Measurements from ENCODE around the gene ABCD2. TPM values are rescaled to one million over a fixed set of nuclear protein-coding genes. Genes with fewer than 3 reads are reported as not detected.

Gene ABCD2
- total RNA-seq, 2 donors from 2014 or later: under 0.01 to 2.0 TPM

GRCh38 chr12:39616666-39617065 lies 2.9 kb downstream of the ABCD2 start:
- no peaks in the 10 kb centered on the region for H3K36me3 ChIP-seq (replicated peaks in 1 of 2; ENCODE audit: insufficient read depth in 1 of 2, low read depth in 2 of 2)
- 62 to 69% methylated on average over 4 of the region's 4 CpGs for WGBS, 2 donors
- H3K4me1 ChIP-seq: peaks cover 4% of the 10 kb centered on the region
- DNase-seq: no peak
- H3K27ac ChIP-seq: no peak overlapping the region
- TF ChIP-seq CTCF (IDR thresholded peaks at IDR 0.05) (no peak), POLR2A (IDR thresholded peaks at IDR 0.05) (no peak)
- intact Hi-C loops (cut with DNase I): no loop called here
- no peak overlapping the region for H3K4me3 ChIP-seq
- ATAC-seq: no peak
- no peaks in the 10 kb centered on the region for H3K9me3 ChIP-seq
- H3K27me3 ChIP-seq: no peaks in the 10 kb centered on the region

- Histone ChIP-seq H3K4me3 (no peak overlapping the region), H3K9me3 (no peaks in the 10 kb centered on the region), H3K36me3 (replicated peaks in 1 of 2; ENCODE audit: insufficient read depth in 1 of 2, low read depth in 2 of 2) (no peaks in the 10 kb centered on the region), H3K27me3 (no peaks in the 10 kb centered on the region), H3K27ac (no peak overlapping the region), H3K4me1 (peaks cover 4% of the 10 kb centered on the region)
- DNase-seq (no peak), ATAC-seq (no peak)
- intact Hi-C loops (cut with DNase I): no loop called here
- WGBS, 2 donors: 74 to 82% methylated on average over 1 of the region's 1 CpG
- no peak for TF ChIP-seq CTCF (IDR thresholded peaks at IDR 0.05)
- TF ChIP-seq POLR2A (IDR thresholded peaks at IDR 0.05): no peak
These were observed 3.4 kb downstream of the ABCD2 start for GRCh38 chr12:39616251-39616650.

GRCh38 chr12:39613525-39613924 lies 6.1 kb downstream of the ABCD2 start:
- H3K27ac ChIP-seq: no peak overlapping the region
- no peaks in the 10 kb centered on the region for H3K9me3 ChIP-seq
- no peaks in the 10 kb centered on the region for H3K27me3 ChIP-seq
- H3K4me3 ChIP-seq: no peak overlapping the region
- intact Hi-C loops (cut with DNase I): no loop called here
- TF ChIP-seq CTCF (IDR thresholded peaks at IDR 0.05): no peak
- TF ChIP-seq POLR2A (IDR thresholded peaks at IDR 0.05): no peak
- no peak for DNase-seq
- ATAC-seq: no peak
- no peaks in the 10 kb centered on the region for H3K36me3 ChIP-seq (replicated peaks in 1 of 2; ENCODE audit: insufficient read depth in 1 of 2, low read depth in 2 of 2)
- 82 to 88% methylated on average over 2 of the region's 2 CpGs for WGBS, 2 donors
- no peaks in the 10 kb centered on the region for H3K4me1 ChIP-seq

GRCh38 chr12:39612250-39612649 lies 7.4 kb downstream of the ABCD2 start:
- Histone ChIP-seq H3K4me1 (no peaks in the 10 kb centered on the region), H3K36me3 (replicated peaks in 1 of 2; ENCODE audit: insufficient read depth in 1 of 2, low read depth in 2 of 2) (no peaks in the 10 kb centered on the region), H3K27me3 (no peaks in the 10 kb centered on the region), H3K9me3 (no peaks in the 10 kb centered on the region), H3K4me3 (no peak overlapping the region), H3K27ac (no peak overlapping the region)
- TF ChIP-seq CTCF (IDR thresholded peaks at IDR 0.05): no peak
- TF ChIP-seq POLR2A (IDR thresholded peaks at IDR 0.05): no peak
- ATAC-seq (no peak), DNase-seq (no peak)
- WGBS, 2 donors: 78 to 82% methylated on average over 2 of the region's 2 CpGs
- intact Hi-C loops (cut with DNase I): no loop called here

- WGBS, 2 donors: 32 to 36% methylated on average over 2 of the region's 2 CpGs
- DNase-seq (no peak), ATAC-seq (no peak)
- H3K27me3 ChIP-seq: no peaks in the 10 kb centered on the region
- no peak overlapping the region for H3K27ac ChIP-seq
- no peaks in the 10 kb centered on the region for H3K9me3 ChIP-seq
- no peaks in the 10 kb centered on the region for H3K36me3 ChIP-seq (replicated peaks in 1 of 2; ENCODE audit: insufficient read depth in 1 of 2, low read depth in 2 of 2)
- TF ChIP-seq POLR2A (IDR thresholded peaks at IDR 0.05): no peak
- TF ChIP-seq CTCF (IDR thresholded peaks at IDR 0.05): no peak
- intact Hi-C loops (cut with DNase I): no loop called here
- H3K4me1 ChIP-seq: no peaks in the 10 kb centered on the region
- no peak overlapping the region for H3K4me3 ChIP-seq
These were observed 7.8 kb downstream of the ABCD2 start for GRCh38 chr12:39611818-39612217.

Measured in body of pancreas (tissue), 4 donors.